ENCODE results near the gene SELP.
"Not testable (repeated sequence)": the region's sequence is repeated elsewhere in the genome, so short reads cannot be mapped to it uniquely, and the experiment has no call there.

SELP gene

DNA sequence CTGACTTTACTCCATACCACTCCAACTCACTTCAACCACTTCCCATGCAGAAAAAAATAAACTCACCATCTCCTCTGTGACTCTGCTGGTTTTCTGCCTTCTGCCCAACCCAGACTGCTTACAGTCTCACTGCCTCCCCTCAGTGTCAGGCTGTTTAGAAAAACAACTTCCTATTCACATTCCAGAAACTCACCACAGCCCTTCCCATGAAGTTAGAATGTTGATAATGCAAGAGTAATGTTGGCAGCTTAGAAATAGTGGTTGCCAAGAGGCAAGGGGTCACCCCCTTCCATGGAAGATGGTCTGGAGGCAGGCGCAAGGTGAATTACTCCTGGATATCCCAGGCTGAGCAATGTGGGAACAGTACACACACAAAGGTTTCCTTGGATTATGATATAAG, at the start of gene SELP:
Gene SELP (minus strand): TSS at position 119 of the 400 bp plus-strand sequence. CDS start 50 bp downstream, at position 69.
- DNase-seq, result no peak

- DNase-seq, result no peak
Measured at GRCh38 chr1:169679692-169680091, 49.8 kb upstream of the SELP start.

GRCh38 chr1:169676001-169676400, 46.1 kb upstream of the SELP start:
- DNase-seq, result no peak

DNA sequence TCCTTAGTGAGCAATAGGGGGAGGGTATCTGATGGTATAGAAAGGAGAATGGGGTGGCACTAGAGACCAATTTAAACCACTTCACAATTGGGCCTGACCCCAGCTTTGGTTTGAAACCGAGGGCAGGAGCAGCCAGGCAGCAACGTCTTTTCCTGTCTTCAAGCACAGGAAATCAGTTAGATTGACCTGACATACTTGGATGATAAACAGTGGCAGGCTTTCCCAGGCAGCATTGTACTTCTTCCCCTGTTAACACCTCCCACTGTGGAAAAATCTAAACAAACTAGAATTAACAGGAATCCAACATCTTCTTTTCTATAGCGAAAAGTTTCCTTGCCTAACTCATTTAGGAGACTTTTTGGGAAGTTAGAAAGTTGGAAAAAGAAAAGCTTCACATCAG, 40.9 kb upstream of the SELP start:
- no peak for DNase-seq

DNA sequence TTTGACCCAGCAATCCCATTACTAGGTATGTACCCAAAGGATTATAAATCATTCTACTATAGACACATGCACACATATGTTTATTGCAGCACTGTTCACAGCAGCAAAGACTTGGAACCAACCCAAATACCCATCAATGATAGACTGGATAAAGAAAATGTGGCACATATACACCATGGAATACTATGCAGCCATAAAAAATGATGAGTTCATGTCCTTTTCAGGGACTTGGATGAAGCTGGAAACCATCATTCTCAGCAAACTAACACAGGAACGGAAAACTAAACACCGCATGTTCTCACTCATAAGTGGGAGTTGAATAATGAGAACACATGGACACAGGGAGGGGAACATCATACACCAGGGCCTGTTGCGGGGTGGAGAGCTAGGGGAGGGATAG, 40.3 kb upstream of the SELP start:
- DNase-seq, result not testable (repeated sequence)

GRCh38 chr1:169667699-169668596, 38.0 kb upstream of the SELP start:
- DNase-seq, result not testable (repeated sequence)

DNA sequence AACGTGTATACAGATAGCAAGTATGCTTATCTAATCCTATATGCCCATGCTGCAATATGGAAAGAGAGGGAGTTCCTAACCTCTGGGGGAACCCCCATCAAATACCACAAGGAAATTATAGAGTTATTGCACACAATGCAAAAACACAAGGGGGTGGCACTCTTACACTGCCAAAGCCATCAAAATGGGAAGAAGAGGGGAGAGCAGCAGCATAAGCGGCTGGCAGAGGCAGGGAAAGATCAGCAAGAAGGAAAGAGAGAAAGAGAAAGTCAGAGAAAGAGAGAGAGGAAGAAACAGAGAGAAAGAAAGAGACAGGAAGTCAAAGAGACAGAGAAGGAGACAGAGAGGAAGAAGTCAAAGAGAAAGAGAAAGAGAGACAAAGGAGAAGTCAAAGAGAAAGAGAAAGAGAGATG, 37.3 kb upstream of the SELP start:
- DNase-seq, result not testable (repeated sequence)

- not testable (repeated sequence) for DNase-seq
Measured at GRCh38 chr1:169662680-169663079, 32.8 kb upstream of the SELP start.

DNA sequence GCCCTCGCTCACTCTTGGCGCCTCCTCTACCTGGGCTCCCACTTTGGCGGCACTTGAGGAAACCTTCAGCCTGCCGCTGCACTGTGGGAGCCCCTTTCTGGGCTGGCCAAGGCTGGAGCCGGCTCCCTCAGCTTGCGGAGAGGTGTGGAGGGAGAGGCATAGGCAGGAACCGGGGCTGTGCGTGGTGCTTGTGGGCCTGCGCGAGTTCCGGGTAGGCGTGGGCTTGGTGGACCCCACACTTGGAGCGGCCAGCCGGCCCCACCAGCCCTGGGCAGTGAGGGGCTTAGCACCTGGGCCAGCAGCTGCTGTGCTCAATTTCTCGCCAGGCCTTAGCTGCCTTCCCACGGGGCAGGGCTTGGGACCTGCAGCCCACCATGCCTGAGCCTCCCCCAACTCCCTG, 31.1 kb upstream of the SELP start:
- DNase-seq, result not testable (repeated sequence)

DNA sequence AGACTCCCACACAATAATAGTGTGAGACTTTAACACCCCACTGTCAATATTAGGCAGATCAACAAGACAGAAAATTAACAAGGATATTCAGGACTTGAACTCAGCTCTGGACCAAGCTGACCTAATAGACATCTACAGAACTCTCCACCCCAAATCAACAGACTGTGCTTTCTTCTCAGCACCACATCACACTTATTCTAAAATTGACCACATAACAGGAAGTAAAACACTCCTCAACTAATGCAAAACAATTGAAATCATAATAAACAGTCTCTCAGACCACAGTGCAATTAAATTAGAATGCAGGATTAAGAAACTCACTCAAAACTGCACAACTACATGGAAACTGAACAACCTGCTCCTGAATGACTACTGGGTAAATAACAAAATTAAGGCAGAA, 28.9 kb upstream of the SELP start:
- not testable (repeated sequence) for DNase-seq

GRCh38 chr1:169653873-169654272, 23.9 kb upstream of the SELP start:
- DNase-seq, result no peak

GRCh38 chr1:169651035-169651434, 21.1 kb upstream of the SELP start:
- no peak for DNase-seq

- no peak for DNase-seq
Measured at GRCh38 chr1:169650551-169650950, 20.6 kb upstream of the SELP start.

- no peak for DNase-seq
Measured at GRCh38 chr1:169648709-169649108, 18.8 kb upstream of the SELP start.

DNA sequence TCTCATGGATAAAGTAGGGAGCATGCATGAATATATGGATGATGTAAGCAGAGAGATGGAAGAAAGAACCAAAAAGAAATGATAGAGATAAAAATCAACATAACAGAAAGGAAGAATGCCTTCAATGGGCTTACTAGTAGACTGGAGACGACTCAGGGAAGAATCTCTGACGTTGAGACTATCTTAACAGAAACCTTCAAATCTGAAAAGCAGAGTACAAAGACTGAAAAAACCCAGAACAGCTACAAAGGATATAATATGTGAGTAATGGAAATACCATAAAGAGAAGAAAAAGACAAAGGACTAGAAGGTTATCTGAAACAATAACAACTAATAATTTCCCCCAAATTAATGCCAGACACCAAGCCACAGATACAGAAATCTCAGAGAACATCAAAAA, 18.3 kb upstream of the SELP start:
- DNase-seq, result no peak

DNA sequence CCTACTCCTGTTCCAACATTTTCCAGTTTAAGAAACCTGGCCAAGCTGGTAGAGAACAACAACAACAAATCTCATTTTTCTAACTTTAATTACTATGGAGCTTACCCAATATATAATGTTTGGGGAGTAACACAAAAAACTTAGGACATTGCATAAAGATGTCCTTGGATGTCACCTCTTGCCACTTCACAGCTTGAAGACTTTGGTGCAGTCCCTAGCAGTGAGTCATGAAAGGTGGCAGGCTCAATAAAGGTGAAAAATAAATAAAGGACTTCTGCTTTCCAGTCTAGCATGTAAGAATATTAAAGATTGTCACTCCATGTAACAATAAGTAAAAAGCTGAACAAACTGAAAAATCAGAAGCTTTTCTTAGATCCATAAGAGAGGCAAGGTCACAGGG, 17.6 kb upstream of the SELP start:
- no peak for DNase-seq

DNA sequence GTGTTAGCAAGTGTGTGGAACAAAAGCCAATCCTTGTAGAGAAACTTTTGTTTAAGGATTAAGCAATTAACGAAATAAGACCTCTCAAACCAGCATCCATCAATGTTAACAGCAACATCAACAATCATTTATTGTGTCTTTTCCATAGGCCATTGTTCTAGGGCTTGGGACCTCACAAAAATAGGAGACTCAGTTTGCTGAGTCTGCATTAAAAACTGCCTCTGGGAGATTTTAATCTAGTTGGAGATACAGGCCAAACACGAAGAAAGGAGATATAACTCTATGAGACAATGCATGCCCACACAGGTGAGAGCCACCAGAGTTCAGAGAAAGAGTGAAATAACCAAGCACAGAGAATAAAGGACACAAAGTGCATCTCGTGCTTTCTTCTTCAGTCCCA, 14.4 kb upstream of the SELP start:
- DNase-seq, result no peak

DNA sequence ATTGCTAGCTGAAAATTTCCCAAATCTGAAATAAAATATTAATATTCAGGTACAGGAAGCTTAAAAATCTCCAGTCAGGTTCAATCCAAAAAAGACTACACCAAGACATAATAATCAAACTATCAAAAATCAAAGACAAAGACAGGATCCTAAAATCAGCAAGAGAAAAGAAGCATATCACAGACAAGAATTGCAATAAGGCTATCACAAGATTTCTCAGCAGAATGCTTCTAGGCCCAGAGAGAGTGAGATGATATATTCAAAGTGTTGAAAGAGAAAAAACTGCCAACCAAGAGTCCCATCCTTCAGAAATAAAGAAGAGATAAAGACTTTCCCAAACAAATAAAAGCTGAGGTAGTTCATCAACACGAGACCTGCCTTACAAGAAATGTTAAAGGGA, 5.0 kb upstream of the SELP start:
- no peak for DNase-seq

- DNase-seq, result no peak
Measured at GRCh38 chr1:169634145-169634544, 4.2 kb upstream of the SELP start.

DNA sequence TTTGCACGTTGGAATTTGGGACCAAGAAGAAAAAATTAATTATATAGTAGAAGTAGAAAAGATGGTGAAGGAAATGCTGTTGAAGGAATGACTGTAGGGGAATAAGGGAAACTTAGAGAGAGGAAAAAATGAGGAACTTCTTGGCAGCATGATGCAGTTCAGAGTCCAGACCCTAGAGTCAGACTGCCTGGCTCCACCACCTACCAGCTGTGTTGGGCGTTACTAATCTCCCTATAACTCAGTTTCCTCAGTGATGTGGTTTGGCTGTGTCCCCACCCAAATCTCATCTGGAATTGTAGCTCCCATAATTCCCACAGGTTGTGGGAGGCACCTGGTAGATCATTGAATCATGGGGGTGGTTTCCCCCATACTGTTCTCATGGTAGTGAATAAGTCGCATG, 1.3 kb upstream of the SELP start:
- no peak for DNase-seq

DNA sequence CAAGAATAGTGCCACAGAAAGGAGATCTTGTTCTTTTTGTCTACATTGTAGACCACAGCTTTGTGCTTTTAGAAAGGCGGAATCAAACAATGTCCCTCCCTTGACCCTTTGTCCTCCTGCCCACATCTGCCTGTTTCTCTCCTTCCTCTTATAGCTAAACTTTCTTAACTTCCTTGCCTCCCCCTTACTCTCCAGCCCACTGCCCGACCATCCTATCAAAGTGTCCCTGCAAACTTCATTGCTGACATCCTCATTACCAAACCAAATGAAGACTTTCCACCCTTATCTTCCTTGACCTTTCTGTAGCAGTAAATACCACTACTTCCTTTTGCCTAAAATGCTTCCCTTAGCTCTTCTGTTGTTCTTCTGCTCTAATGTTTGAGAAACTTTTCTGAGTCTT, 5.0 kb downstream of the SELP start:
- no peak for DNase-seq

DNA sequence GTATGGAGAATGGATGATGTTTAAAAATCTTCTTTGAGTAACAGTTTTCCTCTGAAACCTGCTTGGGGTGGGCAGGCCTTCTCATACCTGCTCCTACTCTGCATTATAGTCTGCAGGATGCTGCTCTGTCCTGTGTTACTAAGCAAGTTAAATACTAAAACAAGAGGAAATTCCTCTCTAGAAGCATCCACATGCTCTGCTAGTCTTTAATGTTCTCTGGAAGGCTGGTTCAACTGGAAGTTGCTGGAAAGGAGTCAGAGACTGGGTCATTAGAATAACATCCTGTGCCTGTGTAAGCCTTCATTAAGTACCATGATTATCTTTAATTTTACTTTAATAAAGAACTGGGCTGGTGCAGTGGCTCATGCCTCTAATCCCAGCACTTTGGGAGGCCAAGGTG, 5.8 kb downstream of the SELP start:
- no peak for DNase-seq

GRCh38 chr1:169623132-169623926, 6.6 kb downstream of the SELP start:
- DNase-seq, result no peak

- no peak for DNase-seq
Measured at GRCh38 chr1:169620565-169620964, 9.4 kb downstream of the SELP start.

Data from eye (tissue), 1 donor.